ENCODE results near the gene GGPS1.

GGPS1 gene

GRCh38 chr1:235286667-235287066 lies 41.7 kb upstream of the GGPS1 start:
- ATAC-seq, result no peak; the same call in 2 of the 3 replicates
- TF ChIP-seq SNAI2 (CRISPR knock-in tag; IDR thresholded peaks at IDR 0.05) (no peak), ZNF8 (CRISPR knock-in tag; IDR thresholded peaks at IDR 0.05) (no peak), CSDC2 (CRISPR knock-in tag; IDR thresholded peaks at IDR 0.05) (no peak), POU6F1 (CRISPR knock-in tag; IDR thresholded peaks at IDR 0.05; ENCODE audit: borderline replicate concordance, low read depth) (no peak), ZFP30 (CRISPR knock-in tag; IDR thresholded peaks at IDR 0.05) (no peak), RARB (CRISPR knock-in tag; IDR thresholded peaks at IDR 0.05) (no peak)

- TF ChIP-seq OSR1 (CRISPR knock-in tag; IDR thresholded peaks at IDR 0.05) (no peak), GLIS3 (CRISPR knock-in tag; IDR thresholded peaks at IDR 0.05) (no peak), CREB5 (CRISPR knock-in tag; IDR thresholded peaks at IDR 0.05; ENCODE audit: low read depth) (no peak), ZFP3 (CRISPR knock-in tag; IDR thresholded peaks at IDR 0.05) (no peak), ZNF8 (CRISPR knock-in tag; IDR thresholded peaks at IDR 0.05) (no peak), CSRNP3 (CRISPR knock-in tag; IDR thresholded peaks at IDR 0.05) (no peak), TOX (CRISPR knock-in tag; IDR thresholded peaks at IDR 0.05; ENCODE audit: borderline replicate concordance) (no peak), PPARA (CRISPR knock-in tag; IDR thresholded peaks at IDR 0.05; ENCODE audit: borderline replicate concordance) (no peak), PATZ1 (CRISPR knock-in tag; IDR thresholded peaks at IDR 0.05; ENCODE audit: borderline replicate concordance) (no peak), POU6F1 (CRISPR knock-in tag; IDR thresholded peaks at IDR 0.05; ENCODE audit: borderline replicate concordance, low read depth) (no peak), ESRRG (CRISPR knock-in tag; IDR thresholded peaks at IDR 0.05) (no peak), TSHZ2 (CRISPR knock-in tag; IDR thresholded peaks at IDR 0.05) (no peak), ZFP30 (CRISPR knock-in tag; IDR thresholded peaks at IDR 0.05) (no peak), TCF4 (CRISPR knock-in tag; IDR thresholded peaks at IDR 0.05; ENCODE audit: borderline replicate concordance) (no peak)
- no peak for ATAC-seq
These were observed 41.0 kb upstream of the GGPS1 start for GRCh38 chr1:235287208-235287882.
